Erythroblast (primary cell): Measurements from ENCODE around the gene FSD1L.
"Not testable (repeated sequence)": the region's sequence is repeated elsewhere in the genome, so short reads cannot be mapped to it uniquely, and the experiment has no call there.

Experiments
- GATA1 ChIP-seq: IDR thresholded peaks from 2 replicates; pipeline ENCODE4 v1.6.1; 2011; ENCODE audit warnings: low read depth, mild to moderate bottlenecking, control low read depth, low read length, moderate library complexity
- POLR2A ChIP-seq: IDR thresholded peaks from 2 replicates; pipeline ENCODE4 v1.6.1; 2011; ENCODE audit warnings: mild to moderate bottlenecking, low read length

DNA sequence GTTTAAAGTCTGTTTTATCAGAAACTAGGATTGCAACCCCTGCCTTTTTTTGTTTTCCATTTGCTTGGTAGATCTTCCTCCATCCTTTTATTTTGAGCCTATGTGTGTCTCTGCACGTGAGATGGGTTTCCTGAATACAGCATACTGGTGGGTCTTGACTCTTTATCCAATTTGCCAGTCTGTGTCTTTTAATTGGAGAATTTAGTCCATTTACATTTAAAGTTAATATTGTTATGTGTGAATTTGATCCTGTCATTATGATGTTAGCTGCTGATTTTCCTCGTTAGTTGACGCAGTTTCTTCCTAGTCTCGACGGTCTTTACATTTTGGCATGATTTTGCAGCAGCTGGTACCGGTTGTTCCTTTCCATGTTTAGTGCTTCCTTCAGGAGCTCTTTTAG lies 132.1 kb downstream of the FSD1L start:
- TF ChIP-seq POLR2A, GATA1: not testable (repeated sequence)
